H7 (cell line): Measurements from ENCODE around the gene MAD2L2. TPM values are rescaled to one million over a fixed set of nuclear protein-coding genes. Genes with fewer than 3 reads are reported as not detected.

Experiments used
- total RNA-seq: library from RNA; depleted of rRNA; stranded (reverse); fragments of >200 nt; shearing (Covaris generic); gene quantifications from 2 replicates; pipeline ENCODE4 v1.2.3, GENCODE V29; 2014; rRNA removed

Gene MAD2L2
- total RNA-seq, 1 experiment from 2014 or later: 786 TPM

Other genes with a start within 250 kb of the MAD2L2 start
- 5.8 and 6.1 TPM in 2 replicates for gene DISP3, start 202.0 kb downstream of the MAD2L2 start, total RNA-seq
- gene FBXO2, start 26.7 kb downstream of the MAD2L2 start, total RNA-seq: 46.0 and 46.7 TPM in 2 replicates
- gene FBXO44, start 26.3 kb downstream of the MAD2L2 start, total RNA-seq: 24.5 and 32.4 TPM in 2 replicates
- 1.7 and 3.4 TPM in 2 replicates for gene FBXO6, start 16.9 kb downstream of the MAD2L2 start, total RNA-seq
- 52.4 and 60.1 TPM in 2 replicates for gene DRAXIN, start 10.6 kb upstream of the MAD2L2 start, total RNA-seq
- gene AGTRAP, start 55.0 kb upstream of the MAD2L2 start, total RNA-seq: 162 and 166 TPM in 2 replicates
- 0.28 and 1.5 TPM in 2 replicates for gene C1orf167, start 81.0 kb upstream of the MAD2L2 start, total RNA-seq
- 18.9 and 19.5 TPM in 2 replicates for gene MTHFR, start 124.8 kb upstream of the MAD2L2 start, total RNA-seq
- gene CLCN6, start 125.0 kb upstream of the MAD2L2 start, total RNA-seq: 14.0 and 22.9 TPM in 2 replicates
- gene NPPA, start 166.6 kb upstream of the MAD2L2 start, total RNA-seq: 0.85 TPM in 1 of 2 replicates, not detected in the other
- gene NPPB, start 177.8 kb upstream of the MAD2L2 start, total RNA-seq: 1.5 and 20.3 TPM in 2 replicates
- gene KIAA2013, start 245.3 kb upstream of the MAD2L2 start, total RNA-seq: 105 and 113 TPM in 2 replicates